ENCODE measurements around the gene KRT82.

DNA sequence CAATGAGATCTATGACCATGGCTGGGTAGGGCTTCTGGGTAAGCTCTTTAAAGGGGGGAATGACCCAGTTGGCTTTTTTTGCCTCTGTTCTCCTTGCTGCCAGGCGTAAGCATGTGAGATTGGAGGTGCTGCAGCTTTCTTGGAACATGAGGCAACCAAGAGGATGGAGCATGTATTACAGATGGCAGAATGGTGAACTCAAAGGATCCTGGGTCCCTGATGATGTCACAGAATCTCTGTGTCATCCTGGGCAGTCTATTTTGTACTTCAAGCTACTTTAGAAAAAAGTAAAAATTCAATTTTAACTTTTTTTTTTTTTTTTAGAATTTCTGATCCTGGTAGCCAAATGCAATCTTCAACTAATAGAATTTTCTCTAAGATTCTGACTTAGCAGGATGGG, 8.0 kb downstream of the KRT82 start:
- TF ChIP-seq, protein P1, sequence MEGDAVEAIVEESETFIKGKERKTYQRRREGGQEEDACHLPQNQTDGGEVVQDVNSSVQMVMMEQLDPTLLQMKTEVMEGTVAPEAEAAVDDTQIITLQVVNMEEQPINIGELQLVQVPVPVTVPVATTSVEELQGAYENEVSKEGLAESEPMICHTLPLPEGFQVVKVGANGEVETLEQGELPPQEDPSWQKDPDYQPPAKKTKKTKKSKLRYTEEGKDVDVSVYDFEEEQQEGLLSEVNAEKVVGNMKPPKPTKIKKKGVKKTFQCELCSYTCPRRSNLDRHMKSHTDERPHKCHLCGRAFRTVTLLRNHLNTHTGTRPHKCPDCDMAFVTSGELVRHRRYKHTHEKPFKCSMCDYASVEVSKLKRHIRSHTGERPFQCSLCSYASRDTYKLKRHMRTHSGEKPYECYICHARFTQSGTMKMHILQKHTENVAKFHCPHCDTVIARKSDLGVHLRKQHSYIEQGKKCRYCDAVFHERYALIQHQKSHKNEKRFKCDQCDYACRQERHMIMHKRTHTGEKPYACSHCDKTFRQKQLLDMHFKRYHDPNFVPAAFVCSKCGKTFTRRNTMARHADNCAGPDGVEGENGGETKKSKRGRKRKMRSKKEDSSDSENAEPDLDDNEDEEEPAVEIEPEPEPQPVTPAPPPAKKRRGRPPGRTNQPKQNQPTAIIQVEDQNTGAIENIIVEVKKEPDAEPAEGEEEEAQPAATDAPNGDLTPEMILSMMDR (IDR thresholded peaks at IDR 0.05; ENCODE audit: low read length): no peak
- TF ChIP-seq EZH2 (optimal IDR thresholded peaks at IDR 0.05; ENCODE audit: low read depth, low read length): no peak
- no peak for TF ChIP-seq EZH2phosphoT487 (IDR thresholded peaks at IDR 0.05; ENCODE audit: low read length)
